Liver (tissue), 9 donors: Measurements from ENCODE around the gene PPM1N. TPM values are rescaled to one million over a fixed set of nuclear protein-coding genes. Genes with fewer than 3 reads are reported as not detected.

Experiments
- DNase-seq: peaks from one replicate; pipeline ENCODE4 v3.0.0-alpha.2; 2017; ENCODE audit warnings: low spot score
- H3K27ac ChIP-seq, 2 donors: one replicate each; pipeline ENCODE4 v1.7.0; 2013; ENCODE audit warnings: inconsistent platforms in 2 of 2, low read length in 2 of 2, control low read depth in 1 of 2, low read depth in 1 of 2, mild to moderate bottlenecking in 1 of 2
- H3K27me3 ChIP-seq, 4 donors: one replicate each; pipeline versions ENCODE4 v1.6.1 to v1.7.0; 2013; ENCODE audit warnings: low read length in 3 of 4, inconsistent platforms in 1 of 4, mild to moderate bottlenecking in 1 of 4, moderate library complexity in 1 of 4; ENCODE audit not compliant: control insufficient read depth in 4 of 4, insufficient read depth in 4 of 4
- H3K36me3 ChIP-seq, 4 donors: one replicate each; pipeline versions ENCODE4 v1.6.1 to v1.7.0; 2013; ENCODE audit warnings: low read length in 3 of 4, mild to moderate bottlenecking in 3 of 4, low read depth in 1 of 4, moderate library complexity in 1 of 4; ENCODE audit not compliant: control insufficient read depth in 4 of 4, insufficient read depth in 3 of 4
- H3K4me1 ChIP-seq, 4 donors: one replicate each; pipeline versions ENCODE4 v1.6.1 to v1.7.0; 2013; ENCODE audit warnings: low read length in 3 of 4, mild to moderate bottlenecking in 3 of 4, moderate library complexity in 1 of 4; ENCODE audit not compliant: control insufficient read depth in 4 of 4, insufficient read depth in 4 of 4
- H3K4me3 ChIP-seq, 3 donors: one replicate each; pipeline versions ENCODE4 v1.6.1 to v1.7.0; 2013; ENCODE audit warnings: low read length in 3 of 3, control low read depth in 1 of 3, low read depth in 1 of 3, mild to moderate bottlenecking in 1 of 3
- H3K9ac ChIP-seq, 2 donors: one replicate each; pipeline ENCODE4 v1.7.0; 2013; ENCODE audit warnings: low read length in 2 of 2, mild to moderate bottlenecking in 2 of 2, moderate library complexity in 2 of 2, control low read depth in 1 of 2, low read depth in 1 of 2
- H3K9me3 ChIP-seq, 4 donors: one replicate each; pipeline versions ENCODE4 v1.6.1 to v1.7.0; 2013; ENCODE audit warnings: low read length in 3 of 4; ENCODE audit not compliant: control insufficient read depth in 4 of 4
- CTCF ChIP-seq: fragments of 150-350 bp; IDR thresholded peaks from 2 replicates; pipeline ENCODE4 v1.5.1; 2017; ENCODE audit warnings: improper control_type of control experiment, low read depth, low read length; ENCODE audit not compliant: missing input control
- EGR1 ChIP-seq, 2 donors: IDR thresholded peaks; 2 replicates each; pipeline ENCODE4 v1.6.1; 2016 to 2018; ENCODE audit warnings: antibody characterized with exemption in 2 of 2, low read depth in 2 of 2
- FOXA2 ChIP-seq: IDR thresholded peaks from 2 replicates; pipeline ENCODE4 v1.6.1; 2016; ENCODE audit warnings: antibody characterized with exemption
- GABPA ChIP-seq, 2 donors: IDR thresholded peaks in 1 of 2; conservative IDR thresholded peaks in 1 of 2; 2 replicates each; pipeline ENCODE4 v1.6.1; 2016; ENCODE audit warnings: antibody characterized with exemption in 2 of 2, mild to moderate bottlenecking in 1 of 2, moderate library complexity in 1 of 2
- HNF4A ChIP-seq, 2 donors: conservative IDR thresholded peaks; 2 replicates each; pipeline ENCODE4 v1.6.1; 2016; ENCODE audit warnings: antibody characterized with exemption in 2 of 2, mild to moderate bottlenecking in 2 of 2
- HNF4G ChIP-seq: IDR thresholded peaks from 2 replicates; pipeline ENCODE4 v1.6.1; 2016; ENCODE audit warnings: antibody characterized with exemption
- JUND ChIP-seq, 2 donors: IDR thresholded peaks; 2 replicates each; pipeline ENCODE4 v1.6.1; 2016; ENCODE audit warnings: antibody characterized with exemption in 2 of 2
- NR2F2 ChIP-seq: IDR thresholded peaks from 2 replicates; pipeline ENCODE4 v1.6.1; 2016; ENCODE audit warnings: antibody characterized with exemption
- RAD21 ChIP-seq, 2 donors: IDR thresholded peaks; 2 replicates each; pipeline ENCODE4 v1.6.1; 2016; ENCODE audit warnings: antibody characterized with exemption in 2 of 2, mild to moderate bottlenecking in 2 of 2
- RXRA ChIP-seq, 2 donors: IDR thresholded peaks; 2 replicates each; pipeline ENCODE4 v1.6.1; 2017 to 2018; ENCODE audit warnings: antibody characterized with exemption in 2 of 2, mild to moderate bottlenecking in 1 of 2
- SP1 ChIP-seq: IDR thresholded peaks from 2 replicates; pipeline ENCODE4 v1.6.1; 2018; ENCODE audit warnings: antibody characterized with exemption, mild to moderate bottlenecking
- TAF1 ChIP-seq: conservative IDR thresholded peaks from 2 replicates; pipeline ENCODE4 v1.6.1; 2016; ENCODE audit warnings: antibody characterized with exemption, mild to moderate bottlenecking
- YY1 ChIP-seq: IDR thresholded peaks from 2 replicates; pipeline ENCODE4 v1.6.1; 2016; ENCODE audit warnings: antibody characterized with exemption, mild to moderate bottlenecking
- ZBTB33 ChIP-seq: IDR thresholded peaks from 2 replicates; pipeline ENCODE4 v1.6.1; 2016; ENCODE audit warnings: antibody characterized with exemption
- WGBS: extraction: QIAGEN DNeasy Blood & Tissue Kit; methylation state at CpG from one replicate; pipeline ENCODE4 v1.1.7; 2013; 5-methylcytosine and 5-hydroxymethylcytosine counted together
- polyA plus RNA-seq, 2 donors: library from polyadenylated mRNA; stranded (reverse) in 1 of 2; unstranded in 1 of 2; fragments of 200-250 nt in 1 of 2; fragments of >200 nt in 1 of 2; fragmentation: Nextera tagmentation in 1 of 2; extraction: Ambion mirVana in 1 of 2; gene quantifications; one replicate each; pipeline versions ENCODE4 v1.2.1 to v1.2.3, GENCODE V29; 2013 to 2015
- total RNA-seq, 2 donors: library from RNA; depleted of rRNA; stranded (reverse); fragments of >200 nt; gene quantifications; one replicate each; pipeline ENCODE4 v1.2.3, GENCODE V29; 2014
- TF ChIP-seq, protein P1 (sequence below): IDR thresholded peaks from 2 replicates; pipeline ENCODE4 v1.6.1; 2016; ENCODE audit warnings: antibody characterized with exemption
- TF ChIP-seq, protein P2 (sequence below): IDR thresholded peaks from 2 replicates; pipeline ENCODE4 v1.6.1; 2016; ENCODE audit warnings: antibody characterized with exemption, mild to moderate bottlenecking
- TF ChIP-seq, protein P3 (sequence below): IDR thresholded peaks from 2 replicates; pipeline ENCODE4 v1.6.1; 2016; ENCODE audit warnings: antibody characterized with exemption
- donor health status: healthy.
- donor health status: healthy.
- donor health status: healthy.
- donor health status: healthy.
- donor health status: healthy.

The PPM1N gene
- total and polyA plus RNA-seq, 4 donors, result 0.17 to 1.5 (median 0.47) TPM

DNA sequence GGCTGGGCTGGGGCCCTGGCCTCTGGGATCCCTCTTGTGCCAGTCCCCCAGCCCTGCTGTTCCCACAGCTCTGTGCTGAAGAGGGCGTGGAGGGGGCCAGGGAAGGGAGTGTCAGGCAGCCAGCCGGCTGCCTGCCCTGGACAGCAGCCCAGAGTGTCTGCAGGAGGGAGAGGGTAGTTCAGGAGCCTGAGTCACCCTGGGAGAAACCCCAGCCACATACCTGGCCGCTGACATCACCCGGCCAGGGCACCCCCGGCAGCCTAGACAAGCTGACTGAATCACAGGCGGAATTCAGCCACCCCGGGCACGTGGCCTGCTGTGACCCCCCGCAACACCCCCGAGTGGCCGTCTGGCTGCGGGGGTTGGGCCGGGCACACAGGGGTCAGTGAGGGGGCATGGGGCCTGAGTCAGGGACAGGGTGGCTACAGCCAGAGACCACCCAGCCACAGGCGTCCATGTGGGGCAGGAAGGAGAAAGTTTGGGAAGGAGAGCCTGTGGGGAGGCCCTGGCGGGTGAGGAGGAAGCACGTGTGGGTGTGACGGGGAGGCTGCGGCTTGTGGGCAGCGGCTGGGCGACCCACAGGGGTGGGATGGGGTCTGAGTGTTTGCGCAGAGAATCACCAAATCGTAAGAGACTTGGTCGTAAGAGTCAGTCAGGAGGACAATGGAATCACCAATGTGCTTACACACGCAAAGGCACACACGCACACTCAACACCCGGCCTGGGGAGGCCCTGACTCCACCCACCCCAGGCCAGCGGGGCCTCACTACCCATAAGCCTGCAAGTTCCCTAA is 42.3 kb upstream of the PPM1N start:
- 34% methylated on average over 27 of the region's 27 CpGs for WGBS
- no peaks in the 10 kb centered on the region for H3K9me3 ChIP-seq
- no peaks in the 10 kb centered on the region for H3K36me3 ChIP-seq
- H3K4me1 ChIP-seq, result peaks cover 0 to 8% (median 5%) of the 10 kb centered on the region in 4 donors
- H3K27ac ChIP-seq, result peak overlapping the region; percentile 51 to 64
- TF ChIP-seq HNF4G (no peak), ZBTB33 (no peak), RXRA (IDR thresholded peaks at IDR 0.05) (peak in 1 of 2 donors; percentile 44), YY1 (no peak), RAD21 (IDR thresholded peaks at IDR 0.05) (peak in 1 of 2 donors; percentile 11), GABPA (IDR thresholded peaks at IDR 0.05 in 1 of 2, conservative IDR thresholded peaks at IDR 0.05 in 1 of 2) (peak in 1 of 2 donors; percentile 14), TAF1 (no peak), EGR1 (IDR thresholded peaks at IDR 0.05; ENCODE audit: low read depth in 2 of 2) (no peak), SP1 (peak; percentile 57), HNF4A (conservative IDR thresholded peaks at IDR 0.05) (peak in 1 of 2 donors; percentile 31), JUND (IDR thresholded peaks at IDR 0.05) (peak; percentile 97 to 99), FOXA2 (no peak)
- TF ChIP-seq, protein P1, sequence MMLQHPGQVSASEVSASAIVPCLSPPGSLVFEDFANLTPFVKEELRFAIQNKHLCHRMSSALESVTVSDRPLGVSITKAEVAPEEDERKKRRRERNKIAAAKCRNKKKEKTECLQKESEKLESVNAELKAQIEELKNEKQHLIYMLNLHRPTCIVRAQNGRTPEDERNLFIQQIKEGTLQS, result peak; percentile 92
- TF ChIP-seq, protein P2, sequence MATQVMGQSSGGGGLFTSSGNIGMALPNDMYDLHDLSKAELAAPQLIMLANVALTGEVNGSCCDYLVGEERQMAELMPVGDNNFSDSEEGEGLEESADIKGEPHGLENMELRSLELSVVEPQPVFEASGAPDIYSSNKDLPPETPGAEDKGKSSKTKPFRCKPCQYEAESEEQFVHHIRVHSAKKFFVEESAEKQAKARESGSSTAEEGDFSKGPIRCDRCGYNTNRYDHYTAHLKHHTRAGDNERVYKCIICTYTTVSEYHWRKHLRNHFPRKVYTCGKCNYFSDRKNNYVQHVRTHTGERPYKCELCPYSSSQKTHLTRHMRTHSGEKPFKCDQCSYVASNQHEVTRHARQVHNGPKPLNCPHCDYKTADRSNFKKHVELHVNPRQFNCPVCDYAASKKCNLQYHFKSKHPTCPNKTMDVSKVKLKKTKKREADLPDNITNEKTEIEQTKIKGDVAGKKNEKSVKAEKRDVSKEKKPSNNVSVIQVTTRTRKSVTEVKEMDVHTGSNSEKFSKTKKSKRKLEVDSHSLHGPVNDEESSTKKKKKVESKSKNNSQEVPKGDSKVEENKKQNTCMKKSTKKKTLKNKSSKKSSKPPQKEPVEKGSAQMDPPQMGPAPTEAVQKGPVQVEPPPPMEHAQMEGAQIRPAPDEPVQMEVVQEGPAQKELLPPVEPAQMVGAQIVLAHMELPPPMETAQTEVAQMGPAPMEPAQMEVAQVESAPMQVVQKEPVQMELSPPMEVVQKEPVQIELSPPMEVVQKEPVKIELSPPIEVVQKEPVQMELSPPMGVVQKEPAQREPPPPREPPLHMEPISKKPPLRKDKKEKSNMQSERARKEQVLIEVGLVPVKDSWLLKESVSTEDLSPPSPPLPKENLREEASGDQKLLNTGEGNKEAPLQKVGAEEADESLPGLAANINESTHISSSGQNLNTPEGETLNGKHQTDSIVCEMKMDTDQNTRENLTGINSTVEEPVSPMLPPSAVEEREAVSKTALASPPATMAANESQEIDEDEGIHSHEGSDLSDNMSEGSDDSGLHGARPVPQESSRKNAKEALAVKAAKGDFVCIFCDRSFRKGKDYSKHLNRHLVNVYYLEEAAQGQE, result peak; percentile 56
- TF ChIP-seq, protein P3, sequence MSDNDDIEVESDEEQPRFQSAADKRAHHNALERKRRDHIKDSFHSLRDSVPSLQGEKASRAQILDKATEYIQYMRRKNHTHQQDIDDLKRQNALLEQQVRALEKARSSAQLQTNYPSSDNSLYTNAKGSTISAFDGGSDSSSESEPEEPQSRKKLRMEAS, result no peak
- H3K4me3 ChIP-seq, result no peak overlapping the region
- H3K27me3 ChIP-seq, result no peaks in the 10 kb centered on the region
- DNase-seq, result peak; percentile 52
- H3K9ac ChIP-seq, result peak overlapping the region in 1 of 2 donors; percentile 54

DNA sequence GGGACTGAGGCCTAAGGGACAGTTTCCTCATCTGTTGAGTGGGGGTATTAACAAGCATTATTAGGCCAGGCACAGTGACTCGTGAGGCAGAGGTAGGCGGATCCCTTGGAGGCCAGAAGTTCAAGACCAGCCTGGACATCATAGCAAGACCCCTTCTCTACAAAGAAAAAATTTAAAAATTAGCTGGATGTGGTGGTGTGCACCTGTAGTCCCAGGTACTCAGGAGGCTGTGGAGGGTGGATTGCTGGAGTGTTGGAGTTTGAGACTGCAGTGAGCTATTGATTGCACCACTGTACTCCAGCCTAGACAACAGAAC is 41.8 kb upstream of the PPM1N start:
- WGBS, result 83% methylated on average over 2 of the region's 2 CpGs
- no peak for DNase-seq
- no peaks in the 10 kb centered on the region for H3K27me3 ChIP-seq
- H3K9me3 ChIP-seq, result no peaks in the 10 kb centered on the region
- H3K4me1 ChIP-seq, result peaks cover 0 to 8% (median 0%) of the 10 kb centered on the region in 4 donors
- H3K4me3 ChIP-seq, result no peak overlapping the region
- H3K36me3 ChIP-seq, result no peaks in the 10 kb centered on the region
- no peak overlapping the region for H3K9ac ChIP-seq
- H3K27ac ChIP-seq, result peak overlapping the region; percentile 51 to 64
- no peak for TF ChIP-seq NR2F2
- TF ChIP-seq YY1, result no peak
- no peak for TF ChIP-seq RXRA (IDR thresholded peaks at IDR 0.05)
- TF ChIP-seq, protein P3, result no peak
- no peak for TF ChIP-seq HNF4A (conservative IDR thresholded peaks at IDR 0.05)
- TF ChIP-seq, protein P2, result no peak
- TF ChIP-seq EGR1 (IDR thresholded peaks at IDR 0.05; ENCODE audit: low read depth in 2 of 2), result no peak
- TF ChIP-seq TAF1, result no peak
- no peak for TF ChIP-seq FOXA2
- TF ChIP-seq CTCF, result no peak
- no peak for TF ChIP-seq RAD21 (IDR thresholded peaks at IDR 0.05)
